SH-SY5Y (cell line): ENCODE data around the gene BLOC1S1.

ENCODE experiments used
- GATA2 ChIP-seq: IDR thresholded peaks from 2 replicates; pipeline ENCODE4 v1.6.1; 2011; ENCODE audit warnings: mild to moderate bottlenecking, low read depth, low read length
- GATA3 ChIP-seq: IDR thresholded peaks from 2 replicates; pipeline ENCODE4 v1.6.1; 2011; ENCODE audit warnings: low read depth, mild to moderate bottlenecking, low read length, moderate library complexity

DNA sequence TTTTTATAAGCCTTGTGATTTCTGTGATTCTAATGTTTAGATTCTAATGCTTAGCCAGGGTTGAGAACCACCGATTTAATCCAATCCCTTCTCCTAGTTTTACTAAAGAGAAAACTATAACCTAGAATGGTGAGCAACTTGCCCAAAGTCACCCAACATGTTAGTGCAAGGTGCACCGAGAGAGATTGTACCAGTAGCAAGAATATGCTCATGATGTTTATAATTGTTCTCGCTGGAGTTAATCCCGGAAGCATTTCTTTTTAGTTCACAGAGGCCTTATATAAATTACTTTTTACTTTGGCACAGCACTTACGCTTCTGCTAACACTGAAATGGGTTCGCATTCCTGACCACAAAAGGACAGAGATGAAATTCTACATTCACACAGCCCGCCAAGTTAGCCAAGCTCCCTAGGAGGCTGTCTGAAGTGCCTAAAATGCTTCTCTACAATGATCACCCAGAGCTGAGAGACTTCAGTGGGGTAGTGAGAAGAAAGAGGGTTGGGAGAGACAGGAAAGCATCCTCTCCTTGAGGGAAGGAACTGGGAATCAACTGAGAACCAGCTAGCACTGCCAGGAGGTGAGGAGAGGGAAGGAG is 579 bp upstream of the BLOC1S1 start:
- TF ChIP-seq GATA2 (no peak), GATA3 (no peak)
